Endothelial cell of umbilical vein (primary cell): Measurements from ENCODE around the gene LPAR3. TPM values are rescaled to one million over a fixed set of nuclear protein-coding genes. Genes with fewer than 3 reads are reported as not detected.

Source experiments
- BruUV-seq: library from RNA; stranded (reverse); fragments of 400-500 nt; replicated peaks from 2 replicates; lab custom pipeline; 2021; lab: Mats Ljungman, UMichigan
- CTCF ChIA-PET: fragments of 300-600, 350-600 bp; sonication (Branson Sonifier 250); formaldehyde crosslinking; loops from one replicate; lab custom pipeline; 2021; ENCODE audit warnings: antibody characterized with exemption, inconsistent platforms; lab: Charles Lee
- POLR2A ChIA-PET: fragments of 300-600, 350-600 bp; sonication (Branson Sonifier 250); formaldehyde crosslinking; loops from one replicate; lab custom pipeline; 2021; ENCODE audit warnings: antibody characterized with exemption, inconsistent platforms; lab: Charles Lee
- DNase-seq: peaks from one replicate; pipeline ENCODE4 v3.0.0-alpha.2; 2011; ENCODE audit warnings: low read depth, low spot score
- FAIRE-seq: peaks from 2 replicates; lab custom pipeline; 2011; peaks lifted over from hg19 to GRCh38; lab: Jason Lieb, UNC
- H2AFZ ChIP-seq: 2 replicates; pipeline ENCODE4 v1.6.0; 2012; ENCODE audit warnings: low read depth, low read length, control low read depth, inconsistent platforms
- H3K27ac ChIP-seq: 2 replicates; pipeline ENCODE4 v1.5.1; 2011; ENCODE audit warnings: low read depth, mild to moderate bottlenecking, control low read depth, low read length, moderate library complexity; ENCODE audit not compliant: insufficient read depth
- H3K27me3 ChIP-seq, 2 experiments: 2 replicates each; pipeline versions ENCODE4 v1.6.0 to v1.6.1; 2011; ENCODE audit warnings: low read length in 2 of 2, mixed read lengths in 1 of 2; ENCODE audit not compliant: control insufficient read depth in 2 of 2, insufficient read depth in 2 of 2
- H3K36me3 ChIP-seq, 2 experiments: 2 replicates in 1 of 2; 3 replicates in 1 of 2; pipeline ENCODE4 v1.5.1; 2011; ENCODE audit warnings: low read length in 2 of 2, mild to moderate bottlenecking in 1 of 2, moderate library complexity in 1 of 2; ENCODE audit not compliant: control insufficient read depth in 2 of 2, insufficient read depth in 2 of 2; ENCODE audit errors: extremely low read depth in 1 of 2
- H3K4me1 ChIP-seq: 3 replicates; pipeline ENCODE4 v1.5.1; 2011; ENCODE audit warnings: mild to moderate bottlenecking, low read length; ENCODE audit not compliant: control insufficient read depth, insufficient read depth; ENCODE audit errors: extremely low read depth
- H3K4me2 ChIP-seq: 2 replicates; pipeline ENCODE4 v1.6.1; 2011; ENCODE audit warnings: low read length, control low read depth, mixed read lengths; ENCODE audit not compliant: insufficient read depth
- H3K4me3 ChIP-seq, 3 experiments: fragments of 200-600 bp in 1 of 3; sonication (generic), shearing (Covaris generic) in 1 of 3; replicated peaks in 1 of 3; 2 replicates each; pipeline ENCODE4 v1.5.1; 2011 to 2016; ENCODE audit warnings: control low read depth in 3 of 3, low read length in 3 of 3, mild to moderate bottlenecking in 2 of 3, inconsistent platforms in 1 of 3, low read depth in 1 of 3, moderate library complexity in 1 of 3; ENCODE audit not compliant: insufficient read depth in 1 of 3
- H3K79me2 ChIP-seq: 2 replicates; pipeline ENCODE4 v1.6.0; 2012; ENCODE audit warnings: low read length, inconsistent platforms; ENCODE audit not compliant: control insufficient read depth, insufficient read depth
- H3K9ac ChIP-seq: replicated peaks from 2 replicates; pipeline ENCODE3; 2011; ENCODE audit warnings: low read length, control low read depth; ENCODE audit not compliant: insufficient read depth; ENCODE audit errors: extremely low read depth
- H3K9me1 ChIP-seq: replicated peaks from 3 replicates; pipeline ENCODE4 v1.6.0; 2011; ENCODE audit warnings: mild to moderate bottlenecking, low read length; ENCODE audit not compliant: control insufficient read depth, insufficient read depth; ENCODE audit errors: extremely low read depth
- H3K9me3 ChIP-seq: replicated peaks from 2 replicates; pipeline ENCODE4 v1.5.1; 2012; ENCODE audit warnings: low read length, inconsistent platforms; ENCODE audit not compliant: control insufficient read depth, insufficient read depth
- H4K20me1 ChIP-seq: replicated peaks from 2 replicates; pipeline ENCODE3; 2011; ENCODE audit warnings: mild to moderate bottlenecking, low read length; ENCODE audit not compliant: control insufficient read depth, insufficient read depth; ENCODE audit errors: extremely low read depth
- EZH2 ChIP-seq: IDR thresholded peaks from 2 replicates; pipeline ENCODE4 v1.6.1; 2012; ENCODE audit warnings: borderline replicate concordance, low read depth, mild to moderate bottlenecking, moderate library complexity, low read length, inconsistent platforms; ENCODE audit not compliant: severe bottlenecking
- FOS ChIP-seq: IDR thresholded peaks from 2 replicates; pipeline ENCODE4 v1.6.1; 2011; ENCODE audit warnings: mild to moderate bottlenecking, low read length, moderate library complexity, borderline replicate concordance; ENCODE audit not compliant: insufficient read depth
- GATA2 ChIP-seq: IDR thresholded peaks from 2 replicates; pipeline ENCODE4 v1.7.0; 2011; ENCODE audit warnings: low read depth, mild to moderate bottlenecking, moderate library complexity, mixed read lengths, low read length; ENCODE audit not compliant: insufficient read length, insufficient read depth
- JUN ChIP-seq: IDR thresholded peaks from 2 replicates; pipeline ENCODE4 v1.6.1; 2011; ENCODE audit warnings: borderline replicate concordance, low read depth; ENCODE audit not compliant: insufficient read length, insufficient read depth
- MAX ChIP-seq: IDR thresholded peaks from 2 replicates; pipeline ENCODE4 v1.6.1; 2011; ENCODE audit not compliant: insufficient read depth, insufficient read length
- MYC ChIP-seq: IDR thresholded peaks from one replicate; pipeline ENCODE4 v1.6.1; 2011; ENCODE audit warnings: mild to moderate bottlenecking, low read depth, low read length
- POLR2A ChIP-seq: IDR thresholded peaks from 2 replicates; pipeline ENCODE4 v1.6.1; 2012; ENCODE audit warnings: low read depth, mild to moderate bottlenecking, control low read depth, low read length
- POLR2AphosphoS5 ChIP-seq: IDR thresholded peaks from 2 replicates; pipeline ENCODE4 v1.6.1; 2012; ENCODE audit warnings: low read depth, mild to moderate bottlenecking, control low read depth, low read length, moderate library complexity; ENCODE audit not compliant: insufficient read depth
- dilution Hi-C: fragments of 300-500 bp; cut with MboI; formaldehyde crosslinking; loops from one replicate; pipeline ENCODE4 v1.15.0; 2019; ENCODE audit warnings: low sequenced_read_pairs; ENCODE audit not compliant: extremely low pct_ligation_motif_present
- intact Hi-C: fragments of 100-400 bp; cut with micrococcal nuclease; formaldehyde crosslinking; loops from one replicate; pipeline ENCODE4 v1.10.0; 2022
- polyA plus RNA-seq, 4 experiments: library from polyadenylated mRNA; depleted of rRNA in 3 of 4; stranded (reverse) in 3 of 4; unstranded in 1 of 4; fragments of >200 nt; gene quantifications; 2 replicates each; pipeline versions ENCODE4 v1.2.1 to v1.2.3, GENCODE V29; 2011 to 2012; ENCODE audit warnings: missing spikeins in 1 of 4
- total RNA-seq: library from RNA; stranded (reverse); gene quantifications from 2 replicates; pipeline ENCODE4 v1.2.3, GENCODE V29; 2021
- TF ChIP-seq, protein P1 (sequence below), 2 donors: IDR thresholded peaks; 1 replicate in 1 of 2; 2 replicates in 1 of 2; pipeline ENCODE4 v1.5.1; 2011; ENCODE audit warnings: low read length in 2 of 2, mild to moderate bottlenecking in 2 of 2, moderate library complexity in 2 of 2, control low read depth in 1 of 2, inconsistent platforms in 1 of 2, low read depth in 1 of 2; ENCODE audit not compliant: insufficient read depth in 1 of 2; ENCODE audit errors: extremely low read depth in 1 of 2

Gene LPAR3
- total and polyA plus RNA-seq, 2 donors (not counting 3 experiments of a cell fraction or from before 2014, with no cell fraction given), result not detected

DNA sequence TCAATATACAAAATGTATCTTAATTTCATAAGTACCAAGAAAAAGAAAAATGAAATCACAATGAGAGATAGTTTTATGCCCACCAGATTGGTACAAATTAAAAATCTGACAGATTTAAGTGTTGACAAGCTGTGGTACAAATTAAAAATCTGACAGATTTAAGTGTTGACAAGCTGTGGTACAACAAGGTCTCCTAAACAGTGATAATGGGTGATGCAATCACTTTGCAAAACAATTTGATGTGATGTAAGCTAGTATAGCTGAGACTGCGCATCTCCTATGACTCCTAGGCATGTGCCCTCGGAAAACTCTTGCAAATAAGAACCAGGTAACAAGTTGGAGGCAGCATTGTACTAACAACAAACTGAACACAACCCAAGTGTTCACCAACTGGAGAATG is 100.6 kb downstream of the LPAR3 start:
- Histone ChIP-seq H3K9me1 (no peaks in the 10 kb centered on the region), H3K79me2 (no peaks in the 10 kb centered on the region), H4K20me1 (no peaks in the 10 kb centered on the region), H3K27me3 (peaks cover 8 to 12% of the 10 kb centered on the region in 2 experiments), H3K36me3 (no peaks in the 10 kb centered on the region), H3K4me1 (no peaks in the 10 kb centered on the region), H3K9me3 (no peaks in the 10 kb centered on the region), H3K4me3 (no peak overlapping the region), H3K9ac (no peak overlapping the region), H2AFZ (no peak overlapping the region), H3K27ac (no peak overlapping the region), H3K4me2 (no peak overlapping the region)
- no peak for DNase-seq
- dilution Hi-C loops, result no loop called here
- intact Hi-C loops, result no loop called here
- FAIRE-seq, result no peak
- CTCF ChIA-PET, result interaction anchor here (0.6 to 3.8 kb wide), 2 partner anchors 10 to 19 kb away, joined by 3 to 29 read pairs; no protein-coding TSS in a partner anchor
- TF ChIP-seq JUN (no peak), GATA2 (no peak), POLR2AphosphoS5 (no peak), EZH2 (no peak), MAX (no peak), MYC (no peak), FOS (no peak), POLR2A (no peak)
- TF ChIP-seq, protein P1, sequence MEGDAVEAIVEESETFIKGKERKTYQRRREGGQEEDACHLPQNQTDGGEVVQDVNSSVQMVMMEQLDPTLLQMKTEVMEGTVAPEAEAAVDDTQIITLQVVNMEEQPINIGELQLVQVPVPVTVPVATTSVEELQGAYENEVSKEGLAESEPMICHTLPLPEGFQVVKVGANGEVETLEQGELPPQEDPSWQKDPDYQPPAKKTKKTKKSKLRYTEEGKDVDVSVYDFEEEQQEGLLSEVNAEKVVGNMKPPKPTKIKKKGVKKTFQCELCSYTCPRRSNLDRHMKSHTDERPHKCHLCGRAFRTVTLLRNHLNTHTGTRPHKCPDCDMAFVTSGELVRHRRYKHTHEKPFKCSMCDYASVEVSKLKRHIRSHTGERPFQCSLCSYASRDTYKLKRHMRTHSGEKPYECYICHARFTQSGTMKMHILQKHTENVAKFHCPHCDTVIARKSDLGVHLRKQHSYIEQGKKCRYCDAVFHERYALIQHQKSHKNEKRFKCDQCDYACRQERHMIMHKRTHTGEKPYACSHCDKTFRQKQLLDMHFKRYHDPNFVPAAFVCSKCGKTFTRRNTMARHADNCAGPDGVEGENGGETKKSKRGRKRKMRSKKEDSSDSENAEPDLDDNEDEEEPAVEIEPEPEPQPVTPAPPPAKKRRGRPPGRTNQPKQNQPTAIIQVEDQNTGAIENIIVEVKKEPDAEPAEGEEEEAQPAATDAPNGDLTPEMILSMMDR (IDR thresholded peaks at IDR 0.05; ENCODE audit: extremely low read depth in 1 of 2, insufficient read depth in 1 of 2, low read depth in 1 of 2, low read length in 2 of 2), result no peak
- POLR2A ChIA-PET, result no interaction called here
- no TSS peak for BruUV-seq
